GM12865 (cell line): ENCODE data around the gene CNTNAP2.

Source experiments
- DNase-seq: peaks from one replicate; pipeline ENCODE4 v3.0.0; 2010; ENCODE audit warnings: low read depth
- H3K4me3 ChIP-seq: 2 replicates; pipeline ENCODE4 v1.5.1; 2011; ENCODE audit warnings: mild to moderate bottlenecking, low read depth, low read length, control low read depth
- TF ChIP-seq, protein P1 (sequence below): IDR thresholded peaks from 2 replicates; pipeline ENCODE4 v1.5.1; 2011; ENCODE audit warnings: low read length, control low read depth, low read depth, inconsistent platforms; ENCODE audit not compliant: insufficient read depth; ENCODE audit errors: missing control alignments

The CNTNAP2 gene

DNA sequence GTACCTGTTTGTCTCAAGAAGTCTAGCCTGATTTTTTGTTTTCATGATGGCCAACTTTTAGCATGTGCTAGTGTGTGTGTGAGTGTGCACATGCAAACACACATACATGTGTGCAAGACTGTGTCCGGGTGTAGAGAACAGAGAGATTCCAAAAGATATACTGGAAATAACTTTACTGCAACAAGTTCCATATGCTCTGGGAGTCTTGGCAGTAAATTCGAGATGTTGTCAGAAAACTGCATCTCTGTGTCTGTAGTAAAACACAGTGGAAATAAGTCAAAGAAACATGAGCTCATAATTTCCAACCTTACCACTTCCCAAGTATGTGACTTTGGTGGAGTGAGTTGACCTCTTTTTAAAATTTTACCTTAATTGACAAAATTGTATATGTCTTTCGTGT lies 1523.2 kb downstream of the CNTNAP2 start:
- H3K4me3 ChIP-seq = no peak overlapping the region
- no peak for DNase-seq
- TF ChIP-seq, protein P1, sequence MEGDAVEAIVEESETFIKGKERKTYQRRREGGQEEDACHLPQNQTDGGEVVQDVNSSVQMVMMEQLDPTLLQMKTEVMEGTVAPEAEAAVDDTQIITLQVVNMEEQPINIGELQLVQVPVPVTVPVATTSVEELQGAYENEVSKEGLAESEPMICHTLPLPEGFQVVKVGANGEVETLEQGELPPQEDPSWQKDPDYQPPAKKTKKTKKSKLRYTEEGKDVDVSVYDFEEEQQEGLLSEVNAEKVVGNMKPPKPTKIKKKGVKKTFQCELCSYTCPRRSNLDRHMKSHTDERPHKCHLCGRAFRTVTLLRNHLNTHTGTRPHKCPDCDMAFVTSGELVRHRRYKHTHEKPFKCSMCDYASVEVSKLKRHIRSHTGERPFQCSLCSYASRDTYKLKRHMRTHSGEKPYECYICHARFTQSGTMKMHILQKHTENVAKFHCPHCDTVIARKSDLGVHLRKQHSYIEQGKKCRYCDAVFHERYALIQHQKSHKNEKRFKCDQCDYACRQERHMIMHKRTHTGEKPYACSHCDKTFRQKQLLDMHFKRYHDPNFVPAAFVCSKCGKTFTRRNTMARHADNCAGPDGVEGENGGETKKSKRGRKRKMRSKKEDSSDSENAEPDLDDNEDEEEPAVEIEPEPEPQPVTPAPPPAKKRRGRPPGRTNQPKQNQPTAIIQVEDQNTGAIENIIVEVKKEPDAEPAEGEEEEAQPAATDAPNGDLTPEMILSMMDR = no peak

DNA sequence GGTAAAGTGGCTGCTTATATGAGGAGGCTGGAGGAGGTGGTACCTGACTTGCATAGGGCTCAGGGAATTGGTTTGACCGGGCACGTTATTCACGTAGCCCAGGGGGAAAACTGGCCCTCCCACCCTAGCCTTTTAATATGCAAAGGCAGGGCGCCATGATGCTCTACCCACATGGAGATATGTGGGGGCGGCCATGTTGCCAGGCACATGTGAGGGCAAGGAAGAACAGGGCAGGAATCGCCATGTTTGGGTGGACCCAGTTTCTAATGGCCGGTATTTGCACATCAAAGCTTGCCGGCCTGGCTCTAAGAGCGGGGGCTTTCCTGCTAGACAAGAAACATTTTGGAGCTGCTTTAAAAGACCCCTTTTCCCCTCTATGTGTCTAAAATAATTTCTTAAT lies 1524.2 kb downstream of the CNTNAP2 start:
- TF ChIP-seq, protein P1 = no peak
- DNase-seq = no peak
- H3K4me3 ChIP-seq = no peak overlapping the region

DNA sequence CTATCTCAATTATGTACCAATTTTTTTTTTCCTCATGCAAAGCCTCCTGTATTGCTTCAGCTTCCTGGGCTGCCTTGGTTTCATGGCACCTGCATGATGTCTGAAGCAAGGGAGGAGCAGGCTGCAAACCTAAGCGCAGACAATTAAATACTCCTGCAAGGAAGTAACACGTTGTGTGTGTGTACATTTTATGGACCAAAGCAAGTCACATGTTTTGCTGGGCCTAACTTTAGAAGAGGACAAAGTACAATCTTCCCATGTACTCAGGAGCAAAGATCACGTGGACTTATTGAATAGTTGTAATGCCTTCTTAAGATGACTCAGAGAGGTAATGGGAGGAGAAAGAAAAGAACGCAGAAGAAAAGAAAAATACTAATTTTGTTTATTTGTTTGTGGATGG lies 1530.0 kb downstream of the CNTNAP2 start:
- TF ChIP-seq, protein P1 = no peak
- DNase-seq = no peak
- H3K4me3 ChIP-seq = no peak overlapping the region

DNA sequence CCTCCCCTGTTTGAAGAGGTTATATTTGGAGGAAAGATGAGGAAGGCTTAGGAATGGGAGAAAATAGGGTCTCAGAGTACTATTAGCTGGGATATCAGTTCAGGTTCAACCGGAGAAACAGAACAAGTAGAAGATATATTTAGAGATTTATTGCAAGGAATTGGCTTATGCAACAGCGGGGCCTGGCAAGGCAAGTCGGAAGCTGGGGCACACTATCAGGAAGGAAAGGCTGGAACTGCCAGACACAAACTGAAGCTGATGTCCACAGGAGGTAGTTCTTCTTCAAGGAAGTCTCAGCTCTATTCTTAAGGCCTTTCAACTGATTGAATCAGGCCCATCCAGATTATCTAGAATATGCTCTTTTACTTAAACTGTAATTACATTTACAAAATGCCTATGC lies 1534.4 kb downstream of the CNTNAP2 start:
- TF ChIP-seq, protein P1 = no peak
- H3K4me3 ChIP-seq = no peak overlapping the region

DNA sequence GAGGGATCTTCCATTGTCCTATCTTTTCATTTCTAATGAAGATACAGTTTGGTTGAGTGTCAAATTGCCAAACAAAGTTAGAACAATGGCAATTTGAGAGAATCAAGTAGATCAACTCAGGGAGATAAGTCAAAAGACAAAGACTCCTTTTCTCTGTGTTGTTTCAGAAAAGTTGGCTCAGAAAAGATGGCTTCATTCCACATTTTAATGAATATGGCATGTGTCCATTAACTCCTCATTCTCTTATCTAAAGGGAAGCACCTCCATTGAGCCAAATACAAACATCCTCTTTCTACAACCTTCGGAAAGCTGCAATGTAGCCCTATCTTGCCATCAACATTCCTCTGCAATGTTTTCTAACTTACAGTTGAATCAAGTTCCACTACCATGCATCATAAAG lies 1535.0 kb downstream of the CNTNAP2 start:
- TF ChIP-seq, protein P1 = no peak
- DNase-seq = no peak
- no peak overlapping the region for H3K4me3 ChIP-seq

More for the DNA sequence above, 1534.4 kb downstream of the CNTNAP2 start:
- DNase-seq = no peak

DNA sequence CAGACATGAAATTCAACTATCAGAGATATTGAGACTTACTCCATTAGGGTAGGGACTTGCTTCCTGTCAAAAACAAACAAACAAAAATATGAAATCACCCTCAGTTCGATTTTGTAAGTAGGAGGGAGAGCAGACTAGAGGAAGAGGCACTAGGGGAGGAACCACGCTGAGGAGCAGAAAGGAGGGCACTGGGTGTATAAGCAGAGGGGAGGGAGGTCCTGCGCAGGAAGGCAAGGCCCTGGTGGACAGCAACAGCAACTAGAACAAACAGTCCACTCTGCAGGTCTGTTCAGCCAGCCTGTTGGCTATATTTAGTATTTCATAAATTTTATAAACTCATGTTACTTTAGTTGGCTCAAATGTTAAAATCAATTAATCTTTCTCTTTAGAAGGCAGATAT lies 1536.9 kb downstream of the CNTNAP2 start:
- TF ChIP-seq, protein P1 = no peak
- DNase-seq = no peak
- no peak overlapping the region for H3K4me3 ChIP-seq

DNA sequence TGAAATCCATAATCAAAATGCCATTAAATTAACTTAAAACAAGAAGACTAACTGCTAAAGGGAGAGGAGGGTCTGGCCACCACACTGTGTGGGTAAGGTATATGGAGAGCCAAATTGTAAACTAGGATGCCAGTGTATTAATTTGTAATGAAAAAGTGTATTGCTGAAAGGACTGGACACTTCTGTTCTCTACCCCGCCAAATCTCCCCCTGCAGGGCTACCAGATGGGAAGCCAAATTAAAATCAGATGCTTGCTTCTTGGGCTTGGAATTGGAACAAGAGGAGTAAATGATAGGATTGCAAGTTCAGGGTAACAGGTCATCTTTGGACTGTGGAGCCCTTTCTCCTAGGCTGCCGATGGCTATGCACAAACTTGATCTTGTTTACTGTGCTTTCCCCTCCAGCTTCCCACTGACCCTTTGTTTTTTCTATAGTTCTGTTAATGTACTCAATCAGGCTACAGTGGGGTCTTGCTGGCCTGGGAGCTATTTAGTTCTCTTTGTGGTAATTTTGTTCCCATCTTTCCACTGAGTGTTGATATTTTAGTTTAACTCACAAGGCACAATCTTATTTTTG lies 1541.9 kb downstream of the CNTNAP2 start:
- no peak overlapping the region for H3K4me3 ChIP-seq
- no peak for DNase-seq
- TF ChIP-seq, protein P1 = no peak
